CD4-positive, CD25-positive, alpha-beta regulatory T cell (primary cell): ENCODE data around the gene NOTCH4. TPM values are rescaled to one million over a fixed set of nuclear protein-coding genes. Genes with fewer than 3 reads are reported as not detected.

Experiments
- ATAC-seq, 2 donors: fragments of 150-1000 bp; cut with Tn5 transposase; one replicate each; pipeline ENCODE4 v1.10.0; 2021; ENCODE audit warnings: low read depth in 2 of 2, moderate number of reproducible peaks in 2 of 2, moderate library complexity in 1 of 2
- DNase-seq, 3 donors: peaks; one replicate each; pipeline versions ENCODE4 v3.0.0 to v3.0.0-alpha.2; 2012 to 2022; ENCODE audit warnings: mixed read lengths in 1 of 3
- H3K27ac ChIP-seq: one replicate; pipeline ENCODE4 v1.7.0; 2013; ENCODE audit warnings: mild to moderate bottlenecking, low read length; ENCODE audit not compliant: insufficient read depth, poor library complexity, severe bottlenecking
- H3K27me3 ChIP-seq: one replicate; pipeline ENCODE4 v1.7.0; 2013; ENCODE audit warnings: low read length; ENCODE audit not compliant: control insufficient read depth, insufficient read depth
- H3K36me3 ChIP-seq: one replicate; pipeline ENCODE4 v1.7.0; 2013; ENCODE audit warnings: mild to moderate bottlenecking, low read length, moderate library complexity; ENCODE audit not compliant: control insufficient read depth, insufficient read depth
- H3K4me1 ChIP-seq: 2 replicates; pipeline ENCODE4 v1.7.0; 2013; ENCODE audit warnings: mild to moderate bottlenecking, low read length; ENCODE audit not compliant: insufficient read depth, control insufficient read depth, poor library complexity, severe bottlenecking
- H3K4me3 ChIP-seq: one replicate; pipeline ENCODE4 v1.7.0; 2013; ENCODE audit warnings: low read depth, mild to moderate bottlenecking, low read length, moderate library complexity
- H3K9me3 ChIP-seq, 2 experiments: 1 replicate in 1 of 2; 2 replicates in 1 of 2; pipeline ENCODE4 v1.7.0; 2013; ENCODE audit warnings: low read length in 2 of 2, mild to moderate bottlenecking in 1 of 2, moderate library complexity in 1 of 2; ENCODE audit not compliant: control insufficient read depth in 2 of 2
- H3K27ac Mint-ChIP-seq, 3 donors: one replicate each; pipeline ENCODE4 v1.8.0; 2020 to 2022; ENCODE audit warnings: mild to moderate bottlenecking in 3 of 3, mixed read lengths in 3 of 3, moderate library complexity in 2 of 3
- H3K27me3 Mint-ChIP-seq: one replicate; pipeline ENCODE4 v1.8.0; 2022; ENCODE audit warnings: mild to moderate bottlenecking, mixed read lengths
- H3K36me3 Mint-ChIP-seq: one replicate; pipeline ENCODE4 v1.8.0; 2020; ENCODE audit warnings: mixed read lengths
- H3K4me1 Mint-ChIP-seq, 4 donors: one replicate each; pipeline ENCODE4 v1.8.0; 2020 to 2022; ENCODE audit warnings: mixed read lengths in 4 of 4, mild to moderate bottlenecking in 1 of 4
- H3K4me3 Mint-ChIP-seq, 4 donors: one replicate each; pipeline ENCODE4 v1.8.0; 2020 to 2022; ENCODE audit warnings: mild to moderate bottlenecking in 4 of 4, mixed read lengths in 4 of 4, moderate library complexity in 3 of 4
- H3K9me3 Mint-ChIP-seq, 7 donors: one replicate each; pipeline ENCODE4 v1.8.0; 2020 to 2022; ENCODE audit warnings: mixed read lengths in 7 of 7, mild to moderate bottlenecking in 3 of 7, moderate library complexity in 2 of 7
- polyA plus RNA-seq, 4 donors: library from polyadenylated mRNA; unstranded; fragments of 300-500 nt; fragmentation: Illumina TruSeq; gene quantifications; one replicate each; pipeline ENCODE4 v1.2.3, GENCODE V29; 2021
- total RNA-seq: library from RNA; stranded (reverse); gene quantifications from one replicate; pipeline ENCODE4 v1.2.3, GENCODE V29; 2022

NOTCH4 gene
- total and polyA plus RNA-seq, 5 donors from 2014 or later: 0.36 to 0.86 (median 0.63) TPM; not detected in 1

GRCh38 chr6:32158052-32158451 lies 65.8 kb downstream of the NOTCH4 start:
- H3K4me1 ChIP-seq: peaks cover 20% of the 10 kb centered on the region
- no peaks in the 10 kb centered on the region for H3K27me3 ChIP-seq
- Mint-ChIP-seq H3K9me3 (peaks cover 0 to 1% (median 0%) of the 10 kb centered on the region in 7 donors), H3K4me3 (no peak overlapping the region), H3K36me3 (peaks cover 19% of the 10 kb centered on the region), H3K27ac (no peak overlapping the region), H3K4me1 (peaks cover 0 to 31% (median 12%) of the 10 kb centered on the region in 4 donors), H3K27me3 (peaks cover under 1% of the 10 kb centered on the region)
- H3K9me3 ChIP-seq: no peaks in the 10 kb centered on the region
- no peak overlapping the region for H3K27ac ChIP-seq
- DNase-seq (no peak), ATAC-seq (no peak)
- peaks cover 7% of the 10 kb centered on the region for H3K36me3 ChIP-seq
- H3K4me3 ChIP-seq: no peak overlapping the region

- peaks cover 20% of the 10 kb centered on the region for H3K4me1 ChIP-seq
- Mint-ChIP-seq H3K36me3 (peaks cover 17% of the 10 kb centered on the region), H3K4me1 (peaks cover 0 to 41% (median 21%) of the 10 kb centered on the region in 4 donors), H3K9me3 (peaks cover 0 to 1% (median 0%) of the 10 kb centered on the region in 7 donors), H3K27me3 (peaks cover 13% of the 10 kb centered on the region), H3K4me3 (no peak overlapping the region), H3K27ac (no peak overlapping the region)
- H3K4me3 ChIP-seq: no peak overlapping the region
- no peak for DNase-seq
- peaks cover 7% of the 10 kb centered on the region for H3K36me3 ChIP-seq
- no peak overlapping the region for H3K27ac ChIP-seq
- no peaks in the 10 kb centered on the region for H3K9me3 ChIP-seq
- no peak for ATAC-seq
- H3K27me3 ChIP-seq: no peaks in the 10 kb centered on the region
These were observed 67.0 kb downstream of the NOTCH4 start for GRCh38 chr6:32156891-32157290.

- ATAC-seq (peak; percentile 82 to 83), DNase-seq (peak; percentile 51 to 80 (median 73))
- Histone ChIP-seq H3K4me1 (peaks cover 20% of the 10 kb centered on the region), H3K4me3 (peak overlapping the region; percentile 77), H3K9me3 (no peaks in the 10 kb centered on the region), H3K27me3 (peaks cover 2% of the 10 kb centered on the region), H3K27ac (peak overlapping the region; percentile 62), H3K36me3 (peaks cover 7% of the 10 kb centered on the region)
- H3K4me1 Mint-ChIP-seq: peaks cover 0 to 56% (median 24%) of the 10 kb centered on the region in 4 donors
- H3K9me3 Mint-ChIP-seq: peaks cover 0 to 3% (median 0%) of the 10 kb centered on the region in 7 donors
- peaks cover 17% of the 10 kb centered on the region for H3K36me3 Mint-ChIP-seq
- peaks cover 27% of the 10 kb centered on the region for H3K27me3 Mint-ChIP-seq
- peak overlapping the region; percentile 91 to 98 (median 94) for H3K4me3 Mint-ChIP-seq
- peak overlapping the region; percentile 91 to 93 (median 92) for H3K27ac Mint-ChIP-seq
These were observed 69.2 kb downstream of the NOTCH4 start for GRCh38 chr6:32154514-32155161.

DNA sequence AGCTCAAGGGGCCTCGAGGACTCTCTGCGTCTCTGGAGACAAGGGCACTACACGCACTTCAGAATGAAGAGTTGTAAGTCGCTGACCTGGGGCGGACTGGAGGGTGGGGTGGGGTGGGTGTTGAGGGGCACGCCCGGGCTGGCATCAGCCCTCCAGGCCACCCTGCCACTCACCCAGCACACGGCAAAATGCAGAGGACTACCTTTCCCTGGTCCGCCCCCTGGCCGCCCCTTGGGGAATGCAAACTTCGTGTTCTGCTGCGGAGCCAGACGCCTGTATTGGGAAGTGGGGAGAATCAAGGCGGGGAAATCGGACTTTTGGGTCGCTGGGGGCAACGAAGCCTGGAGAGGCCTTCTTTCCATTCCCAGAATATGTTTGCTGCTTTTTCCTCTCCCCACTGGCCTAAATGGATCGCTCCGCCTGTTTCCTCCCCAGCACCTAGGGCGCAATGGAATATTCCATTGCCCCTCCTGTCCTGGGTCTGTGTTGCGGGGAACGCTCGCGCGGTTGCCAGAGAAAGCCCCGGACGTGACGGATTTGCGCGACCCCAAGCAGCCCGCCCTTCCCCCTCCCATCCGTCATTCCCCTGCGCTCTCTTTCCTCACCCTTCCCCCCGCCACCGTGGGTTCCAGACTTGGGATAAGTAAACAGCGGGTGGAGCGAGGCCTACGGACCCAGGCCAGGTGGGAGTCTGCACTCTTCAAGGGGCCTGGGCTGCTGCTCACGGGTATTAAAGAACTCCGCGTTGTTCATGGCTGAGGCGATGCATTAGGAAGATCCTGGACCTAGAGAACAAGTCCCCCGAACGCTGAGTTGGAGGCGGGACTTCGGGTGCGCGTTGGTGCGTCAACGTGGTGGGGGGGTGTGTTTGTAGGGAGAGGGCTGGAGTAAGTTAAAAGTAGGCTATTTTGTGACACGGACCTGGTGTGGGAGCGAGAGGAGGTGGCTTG lies 70.0 kb downstream of the NOTCH4 start, which contains the start of gene PPT2:
TSS of gene PPT2 (plus strand) at position 578 of the 950 bp plus-strand sequence. CDS start 454 bp downstream, outside the sequence.
- Mint-ChIP-seq H3K36me3 (peaks cover 14% of the 10 kb centered on the region), H3K27ac (peak within 1 kb of the TSS; percentile 91 to 93 (median 92)), H3K9me3 (peaks cover 0 to 3% (median 0%) of the 10 kb centered on the region in 7 donors), H3K4me3 (peak within 1 kb of the TSS; percentile 91 to 98 (median 94)), H3K27me3 (peaks cover 32% of the 10 kb centered on the region), H3K4me1 (peaks cover 0 to 62% (median 26%) of the 10 kb centered on the region in 4 donors)
- H3K36me3 ChIP-seq: peaks cover 7% of the 10 kb centered on the region
- DNase-seq (peak; percentile 53 to 85 (median 58)), ATAC-seq (peak; percentile 48 to 54)
- peak within 1 kb of the TSS; percentile 77 for H3K4me3 ChIP-seq
- H3K9me3 ChIP-seq: no peaks in the 10 kb centered on the region
- H3K27ac ChIP-seq: peak within 1 kb of the TSS; percentile 62
- H3K4me1 ChIP-seq: peaks cover 20% of the 10 kb centered on the region
- H3K27me3 ChIP-seq: peaks cover 2% of the 10 kb centered on the region

- Mint-ChIP-seq H3K4me1 (peaks cover 0 to 71% (median 31%) of the 10 kb centered on the region in 4 donors), H3K9me3 (peaks cover 0 to 7% (median 0%) of the 10 kb centered on the region in 7 donors), H3K27ac (peak overlapping the region in 2 of 3 donors; percentile 22 to 74), H3K36me3 (peaks cover 7% of the 10 kb centered on the region), H3K4me3 (peak overlapping the region; percentile 71 to 91 (median 84)), H3K27me3 (peaks cover 41% of the 10 kb centered on the region)
- Histone ChIP-seq H3K36me3 (peaks cover 6% of the 10 kb centered on the region), H3K9me3 (no peaks in the 10 kb centered on the region), H3K4me1 (peaks cover 20% of the 10 kb centered on the region), H3K27me3 (peaks cover 2% of the 10 kb centered on the region), H3K4me3 (no peak overlapping the region), H3K27ac (no peak overlapping the region)
- ATAC-seq (no peak), DNase-seq (no peak)
These were observed 70.9 kb downstream of the NOTCH4 start for GRCh38 chr6:32152769-32153563.

GRCh38 chr6:32151863-32152768 lies 71.8 kb downstream of the NOTCH4 start, which contains the start of gene PRRT1:
Gene PRRT1 (minus strand): TSS chr6:32151939. CDS start chr6:32151827, 112 bp downstream.
- peak within 1 kb of the TSS; percentile 71 to 91 (median 79) for H3K4me3 Mint-ChIP-seq
- Histone ChIP-seq H3K4me3 (no peak within 1 kb of the TSS), H3K4me1 (peaks cover 20% of the 10 kb centered on the region), H3K9me3 (no peaks in the 10 kb centered on the region), H3K27ac (no peak within 1 kb of the TSS), H3K27me3 (peaks cover 6% of the 10 kb centered on the region), H3K36me3 (no peaks in the 10 kb centered on the region)
- peaks cover 0 to 67% (median 31%) of the 10 kb centered on the region in 4 donors for H3K4me1 Mint-ChIP-seq
- ATAC-seq (no peak), DNase-seq (no peak)
- H3K27me3 Mint-ChIP-seq: peaks cover 46% of the 10 kb centered on the region
- H3K9me3 Mint-ChIP-seq: peaks cover 0 to 6% (median 0%) of the 10 kb centered on the region in 7 donors
- no peaks in the 10 kb centered on the region for H3K36me3 Mint-ChIP-seq
- H3K27ac Mint-ChIP-seq: peak within 1 kb of the TSS in 2 of 3 donors; percentile 13 to 22
